Natural killer cell (primary cell): ENCODE data around the gene VPS50. TPM values are rescaled to one million over a fixed set of nuclear protein-coding genes. Genes with fewer than 3 reads are reported as not detected.
"Not testable (repeated sequence)": the region's sequence is repeated elsewhere in the genome, so short reads cannot be mapped to it uniquely, and the experiment has no call there.

Source experiments
- ATAC-seq, 3 donors: fragments of 150-1000 bp in 2 of 3; fragments of 200-7000 bp in 1 of 3; cut with Tn5 transposase; 1 replicate in 1 of 3; 2 replicates in 2 of 3; pipeline ENCODE4 v1.10.0; 2021; ENCODE audit warnings: mild to moderate bottlenecking in 2 of 3, moderate library complexity in 2 of 3
- DNase-seq, 2 donors: peaks; one replicate each; pipeline versions ENCODE4 v3.0.0 to v3.0.0-alpha.2; 2013 to 2021; ENCODE audit warnings: mixed read lengths in 1 of 2
- H3K27ac ChIP-seq: one replicate; pipeline ENCODE4 v1.5.1; 2013; ENCODE audit warnings: mild to moderate bottlenecking, low read length
- H3K27me3 ChIP-seq: one replicate; pipeline ENCODE4 v1.6.1; 2013; ENCODE audit warnings: low read length; ENCODE audit not compliant: control insufficient read depth, insufficient read depth
- H3K36me3 ChIP-seq: one replicate; pipeline ENCODE4 v1.6.1; 2013; ENCODE audit warnings: low read length; ENCODE audit not compliant: control insufficient read depth, insufficient read depth
- H3K4me1 ChIP-seq: one replicate; pipeline ENCODE4 v1.6.1; 2013; ENCODE audit warnings: low read length; ENCODE audit not compliant: control insufficient read depth, insufficient read depth
- H3K4me3 ChIP-seq: one replicate; pipeline ENCODE4 v1.5.1; 2013; ENCODE audit warnings: low read length
- H3K9me3 ChIP-seq: one replicate; pipeline ENCODE4 v1.6.1; 2013; ENCODE audit warnings: low read length; ENCODE audit not compliant: control insufficient read depth, insufficient read depth
- H3K27ac Mint-ChIP-seq, 2 donors: one replicate each; pipeline ENCODE4 v1.8.0; 2022; ENCODE audit warnings: mild to moderate bottlenecking in 2 of 2, mixed read lengths in 2 of 2, moderate library complexity in 1 of 2
- H3K27me3 Mint-ChIP-seq, 2 donors: one replicate each; pipeline ENCODE4 v1.8.0; 2022; ENCODE audit warnings: low read depth in 2 of 2, mixed read lengths in 2 of 2
- H3K36me3 Mint-ChIP-seq: one replicate; pipeline ENCODE4 v1.8.0; 2022; ENCODE audit warnings: mixed read lengths
- H3K4me1 Mint-ChIP-seq, 2 donors: one replicate each; pipeline ENCODE4 v1.8.0; 2022; ENCODE audit warnings: mixed read lengths in 2 of 2
- H3K4me3 Mint-ChIP-seq: one replicate; pipeline ENCODE4 v1.8.0; 2022; ENCODE audit warnings: mild to moderate bottlenecking, moderate library complexity, mixed read lengths
- H3K9me3 Mint-ChIP-seq, 2 donors: one replicate each; pipeline ENCODE4 v1.8.0; 2022; ENCODE audit warnings: mixed read lengths in 2 of 2
- CTCF ChIP-seq: fragments of 200-600 bp; IDR thresholded peaks from one replicate; pipeline ENCODE4 v1.8.0; 2022; ENCODE audit warnings: antibody characterized with exemption
- WGBS: methylation state at CpG from one replicate; pipeline ENCODE4 v1.1.7; 2013; ENCODE audit warnings: missing lambda C conversion rate; ENCODE audit not compliant: insufficient coverage; 5-methylcytosine and 5-hydroxymethylcytosine counted together
- intact Hi-C: fragments of 100-400 bp; cut with micrococcal nuclease; formaldehyde crosslinking; loops from one replicate; pipeline ENCODE4 v1.14.2; 2022
- total RNA-seq, 4 donors: library from RNA; stranded (reverse); fragments of 120-200 nt in 1 of 4; gene quantifications; one replicate each; pipeline versions ENCODE4 v1.2.3 to v1.2.4, GENCODE V29; 2013 to 2022

Gene VPS50
- total RNA-seq, 3 donors from 2014 or later (not counting 1 experiment from before 2014, with no cell fraction given) = 29.0 to 32.8 (median 31.7) TPM

GRCh38 chr7:93320887-93321286, 88.7 kb downstream of the VPS50 start:
- Mint-ChIP-seq H3K4me3 (no peak overlapping the region), H3K4me1 (no peaks in the 10 kb centered on the region), H3K9me3 (no peaks in the 10 kb centered on the region), H3K36me3 (no peaks in the 10 kb centered on the region), H3K27ac (no peak overlapping the region), H3K27me3 (no peaks in the 10 kb centered on the region)
- TF ChIP-seq CTCF = no peak
- intact Hi-C loops = no loop called here
- no peak overlapping the region for H3K27ac ChIP-seq
- H3K9me3 ChIP-seq = no peaks in the 10 kb centered on the region
- DNase-seq = no peak
- H3K4me1 ChIP-seq = no peaks in the 10 kb centered on the region
- peaks cover 8% of the 10 kb centered on the region for H3K36me3 ChIP-seq
- ATAC-seq = no peak
- WGBS = 94% methylated on average over 2 of the region's 4 CpGs
- no peak overlapping the region for H3K4me3 ChIP-seq
- H3K27me3 ChIP-seq = no peaks in the 10 kb centered on the region

DNA sequence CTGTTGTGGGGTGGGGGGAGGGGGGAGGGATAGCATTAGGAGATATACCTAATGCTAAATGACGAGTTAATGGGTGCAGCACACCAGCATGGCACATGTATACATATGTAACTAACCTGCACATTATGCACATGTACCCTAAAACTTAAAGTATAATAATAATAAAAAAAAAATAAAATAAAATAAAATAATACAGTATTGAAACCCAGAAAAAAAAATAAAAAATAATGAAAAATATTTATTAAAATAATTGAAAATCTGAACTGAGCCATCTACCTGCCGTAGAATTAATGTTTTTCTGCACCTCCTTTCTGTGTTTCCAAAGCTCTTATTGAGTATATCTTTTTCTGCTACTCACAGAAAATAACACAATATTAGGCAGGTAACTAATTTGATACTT, 94.1 kb downstream of the VPS50 start:
- H3K4me1 ChIP-seq, H3K36me3 ChIP-seq, ATAC-seq, H3K36me3 Mint-ChIP-seq, DNase-seq, H3K4me3 ChIP-seq, H3K27me3 Mint-ChIP-seq, H3K27ac Mint-ChIP-seq, H3K4me1 Mint-ChIP-seq, H3K27ac ChIP-seq, H3K4me3 Mint-ChIP-seq, H3K9me3 Mint-ChIP-seq, intact Hi-C loops, H3K9me3 ChIP-seq, H3K27me3 ChIP-seq: not testable (repeated sequence)
- no CpG with 5 or more reads among the region's 2 CpGs for WGBS

GRCh38 chr7:93327006-93327633, 95.0 kb downstream of the VPS50 start:
- Mint-ChIP-seq H3K4me1 (no peaks in the 10 kb centered on the region), H3K36me3 (no peaks in the 10 kb centered on the region), H3K27ac (no peak overlapping the region), H3K9me3 (peaks cover 0 to 3% of the 10 kb centered on the region in 2 donors), H3K27me3 (no peaks in the 10 kb centered on the region), H3K4me3 (no peak overlapping the region)
- ATAC-seq (no peak), DNase-seq (no peak)
- intact Hi-C loops = no loop called here
- Histone ChIP-seq H3K4me1 (no peaks in the 10 kb centered on the region), H3K27me3 (no peaks in the 10 kb centered on the region), H3K4me3 (no peak overlapping the region), H3K36me3 (peaks cover 6% of the 10 kb centered on the region), H3K9me3 (no peaks in the 10 kb centered on the region), H3K27ac (no peak overlapping the region)
- no CpG with 5 or more reads among the region's 3 CpGs for WGBS
- TF ChIP-seq CTCF = no peak

GRCh38 chr7:93331706-93332105, 99.5 kb downstream of the VPS50 start:
- peaks cover 1% of the 10 kb centered on the region for H3K36me3 ChIP-seq
- Mint-ChIP-seq H3K4me3 (no peak overlapping the region), H3K27ac (no peak overlapping the region), H3K36me3 (peaks cover 8% of the 10 kb centered on the region), H3K9me3 (peaks cover 0 to 3% of the 10 kb centered on the region in 2 donors), H3K4me1 (no peaks in the 10 kb centered on the region), H3K27me3 (no peaks in the 10 kb centered on the region)
- no peak for TF ChIP-seq CTCF
- no peaks in the 10 kb centered on the region for H3K27me3 ChIP-seq
- intact Hi-C loops = no loop called here
- ATAC-seq = no peak
- H3K9me3 ChIP-seq = no peaks in the 10 kb centered on the region
- no peak overlapping the region for H3K4me3 ChIP-seq
- no peak overlapping the region for H3K27ac ChIP-seq
- no peak for DNase-seq
- 93% methylated on average over 3 of the region's 3 CpGs for WGBS
- H3K4me1 ChIP-seq = no peaks in the 10 kb centered on the region
